Mesodermal cell (in vitro differentiated cells): ENCODE measurements around the gene PRDM2.

Experiments used
- H3K27ac ChIP-seq: 2 replicates; pipeline ENCODE4 v1.7.0; 2013; ENCODE audit warnings: mild to moderate bottlenecking, low read depth, low read length, moderate library complexity; ENCODE audit not compliant: severe bottlenecking
- H3K36me3 ChIP-seq: 2 replicates; pipeline ENCODE4 v1.7.1; 2013; ENCODE audit warnings: mild to moderate bottlenecking, low read length, moderate library complexity; ENCODE audit not compliant: control insufficient read depth, insufficient read depth
- H3K4me1 ChIP-seq: one replicate; pipeline ENCODE4 v1.7.1; 2013; ENCODE audit warnings: mild to moderate bottlenecking, low read length; ENCODE audit not compliant: insufficient read depth, control insufficient read depth, poor library complexity, severe bottlenecking
- H3K4me3 ChIP-seq: 2 replicates; pipeline ENCODE4 v1.7.0; 2013; ENCODE audit warnings: low read length, control low read depth, mild to moderate bottlenecking; ENCODE audit not compliant: insufficient read depth, poor library complexity, severe bottlenecking; ENCODE audit errors: extremely low read depth
- H3K9me3 ChIP-seq: 2 replicates; pipeline ENCODE4 v1.7.1; 2013; ENCODE audit warnings: mild to moderate bottlenecking, low read length, moderate library complexity; ENCODE audit not compliant: control insufficient read depth
- WGBS, 2 experiments: methylation state at CpG; one replicate each; pipeline ENCODE4 v1.1.5; 2013; ENCODE audit warnings: missing lambda C conversion rate in 2 of 2; ENCODE audit not compliant: insufficient coverage in 2 of 2; 5-methylcytosine and 5-hydroxymethylcytosine counted together

PRDM2 gene

GRCh38 chr1:13842497-13842896, 142.5 kb downstream of the PRDM2 start:
- H3K27ac ChIP-seq: no peak overlapping the region
- no peaks in the 10 kb centered on the region for H3K36me3 ChIP-seq
- no CpG with 5 or more reads among the region's 2 CpGs for WGBS, 2 experiments
- H3K9me3 ChIP-seq: no peaks in the 10 kb centered on the region
- H3K4me3 ChIP-seq: no peak overlapping the region
- no peaks in the 10 kb centered on the region for H3K4me1 ChIP-seq

- no peak overlapping the region for H3K4me3 ChIP-seq
- peaks cover 2% of the 10 kb centered on the region for H3K9me3 ChIP-seq
- no CpG with 5 or more reads among the region's 2 CpGs for WGBS, 2 experiments
- no peaks in the 10 kb centered on the region for H3K4me1 ChIP-seq
- H3K27ac ChIP-seq: no peak overlapping the region
- no peaks in the 10 kb centered on the region for H3K36me3 ChIP-seq
These were observed 151.7 kb downstream of the PRDM2 start for GRCh38 chr1:13851726-13852125.

- no peaks in the 10 kb centered on the region for H3K36me3 ChIP-seq
- WGBS, 2 experiments: 20 to 80% methylated on average over 1 of the region's 1 CpG
- no peak overlapping the region for H3K4me3 ChIP-seq
- H3K9me3 ChIP-seq: peaks cover 6% of the 10 kb centered on the region
- no peak overlapping the region for H3K27ac ChIP-seq
- H3K4me1 ChIP-seq: no peaks in the 10 kb centered on the region
These were observed 155.6 kb downstream of the PRDM2 start for GRCh38 chr1:13855554-13855953.

- Histone ChIP-seq H3K4me1 (no peaks in the 10 kb centered on the region), H3K27ac (no peak overlapping the region), H3K36me3 (no peaks in the 10 kb centered on the region), H3K9me3 (peaks cover 6% of the 10 kb centered on the region), H3K4me3 (no peak overlapping the region)
- 57 to 77% methylated on average over 2 of the region's 2 CpGs for WGBS, 2 experiments
These were observed 160.0 kb downstream of the PRDM2 start for GRCh38 chr1:13860031-13860430.

- Histone ChIP-seq H3K9me3 (no peaks in the 10 kb centered on the region), H3K36me3 (no peaks in the 10 kb centered on the region), H3K27ac (no peak overlapping the region), H3K4me1 (no peaks in the 10 kb centered on the region), H3K4me3 (no peak overlapping the region)
- WGBS, 2 experiments: 92 to 94% methylated on average over 5 of the region's 5 CpGs
These were observed 164.8 kb downstream of the PRDM2 start for GRCh38 chr1:13864760-13865159.

- no peaks in the 10 kb centered on the region for H3K9me3 ChIP-seq
- H3K4me1 ChIP-seq: no peaks in the 10 kb centered on the region
- H3K4me3 ChIP-seq: no peak overlapping the region
- no peaks in the 10 kb centered on the region for H3K36me3 ChIP-seq
- no peak overlapping the region for H3K27ac ChIP-seq
- 81 to 91% methylated on average over 3 of the region's 3 CpGs for WGBS, 2 experiments
These were observed 165.9 kb downstream of the PRDM2 start for GRCh38 chr1:13865851-13866250.

GRCh38 chr1:13867603-13868002, 167.6 kb downstream of the PRDM2 start:
- Histone ChIP-seq H3K4me1 (no peaks in the 10 kb centered on the region), H3K36me3 (no peaks in the 10 kb centered on the region), H3K4me3 (no peak overlapping the region), H3K9me3 (no peaks in the 10 kb centered on the region), H3K27ac (no peak overlapping the region)
- WGBS, 2 experiments: 83 to 91% methylated on average over 7 of the region's 7 CpGs

- H3K36me3 ChIP-seq: no peaks in the 10 kb centered on the region
- WGBS, 2 experiments: 9 to 33% methylated on average over 2 of the region's 7 CpGs
These were observed 169.3 kb downstream of the PRDM2 start for GRCh38 chr1:13869172-13869797.

GRCh38 chr1:13871413-13871812, 171.4 kb downstream of the PRDM2 start:
- no peak overlapping the region for H3K4me3 ChIP-seq
- no peaks in the 10 kb centered on the region for H3K9me3 ChIP-seq
- WGBS, 2 experiments: 83 to 87% methylated on average over 2 of the region's 2 CpGs
- no peak overlapping the region for H3K27ac ChIP-seq
- no peaks in the 10 kb centered on the region for H3K4me1 ChIP-seq
- H3K36me3 ChIP-seq: no peaks in the 10 kb centered on the region

More at GRCh38 chr1:13869172-13869797, 169.3 kb downstream of the PRDM2 start:
- H3K27ac ChIP-seq: no peak overlapping the region
- H3K4me1 ChIP-seq: no peaks in the 10 kb centered on the region
- no peak overlapping the region for H3K4me3 ChIP-seq
- no peaks in the 10 kb centered on the region for H3K9me3 ChIP-seq

- no peaks in the 10 kb centered on the region for H3K4me1 ChIP-seq
- no peaks in the 10 kb centered on the region for H3K9me3 ChIP-seq
- no peak overlapping the region for H3K4me3 ChIP-seq
- H3K36me3 ChIP-seq: no peaks in the 10 kb centered on the region
- WGBS, 2 experiments: 91 to 92% methylated on average over 3 of the region's 3 CpGs
- no peak overlapping the region for H3K27ac ChIP-seq
These were observed 171.9 kb downstream of the PRDM2 start for GRCh38 chr1:13871886-13872285.

GRCh38 chr1:13873032-13873431, 173.0 kb downstream of the PRDM2 start:
- no peak overlapping the region for H3K27ac ChIP-seq
- 84 to 89% methylated on average over 5 to 6 of the region's 6 CpGs for WGBS, 2 experiments
- no peak overlapping the region for H3K4me3 ChIP-seq
- H3K36me3 ChIP-seq: no peaks in the 10 kb centered on the region
- H3K9me3 ChIP-seq: no peaks in the 10 kb centered on the region
- no peaks in the 10 kb centered on the region for H3K4me1 ChIP-seq
